ENCODE results near the gene GGN.

DNA sequence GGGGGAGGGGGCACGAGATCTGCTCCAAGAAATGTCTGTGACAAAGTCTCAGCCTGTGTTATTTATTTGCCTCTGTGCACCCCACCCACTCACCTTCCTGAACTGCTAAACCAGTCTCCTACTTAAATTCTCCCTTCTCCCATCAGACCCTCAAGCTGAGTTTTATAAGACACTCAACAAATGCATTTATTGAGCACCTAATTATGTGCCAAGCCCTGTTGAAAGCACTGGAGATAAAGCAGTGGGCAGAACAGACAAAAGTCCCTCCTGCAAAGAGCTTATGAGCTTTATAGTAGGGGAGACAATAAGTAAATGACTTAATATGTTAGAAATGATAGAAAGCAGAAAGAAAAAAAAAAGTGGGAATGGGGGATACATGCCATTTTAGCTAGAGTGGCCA lies 11.7 kb upstream of the GGN start:
- no peak for TF ChIP-seq POLR2A (IDR thresholded peaks at IDR 0.05)
- TF ChIP-seq CTCF (IDR thresholded peaks at IDR 0.05), result no peak

Data from right lobe of liver (tissue), 4 donors.